Neural cell (in vitro differentiated cells): ENCODE data around the gene MYLIP. TPM values are rescaled to one million over a fixed set of nuclear protein-coding genes. Genes with fewer than 3 reads are reported as not detected.

Experiments used
- H2AFZ ChIP-seq: fragments of 200-600, 300-800 bp; sonication (generic), shearing (Covaris generic); 2 replicates; pipeline ENCODE4 v1.6.0; 2014; ENCODE audit warnings: low read depth, mild to moderate bottlenecking, antibody characterized with exemption, low read length, moderate library complexity
- H3F3A ChIP-seq: fragments of 200-600 bp; shearing (Covaris generic); 2 replicates; pipeline ENCODE4 v1.6.1; 2016; ENCODE audit warnings: mild to moderate bottlenecking, moderate library complexity, mixed read lengths, antibody characterized with exemption, low read length; ENCODE audit not compliant: insufficient read depth, poor library complexity, severe bottlenecking
- H3K27ac ChIP-seq: fragments of 200-600, 300-800 bp; sonication (generic), shearing (Covaris generic); 2 replicates; pipeline ENCODE4 v1.5.1; 2014; ENCODE audit warnings: mild to moderate bottlenecking, low read length, moderate library complexity
- H3K27me3 ChIP-seq: fragments of 300-800, 200-600 bp; sonication (generic), shearing (Covaris generic); 2 replicates; pipeline ENCODE4 v1.6.0; 2014; ENCODE audit warnings: mild to moderate bottlenecking, low read depth, low read length, moderate library complexity; ENCODE audit not compliant: insufficient read depth
- H3K36me3 ChIP-seq: fragments of 300-800, 200-600 bp; sonication (generic), shearing (Covaris generic); 2 replicates; pipeline ENCODE4 v1.5.1; 2014; ENCODE audit warnings: mild to moderate bottlenecking, antibody characterized with exemption, low read length, moderate library complexity; ENCODE audit not compliant: insufficient read depth
- H3K4me2 ChIP-seq: fragments of 300-800, 200-600 bp; sonication (generic), shearing (Covaris generic); 2 replicates; pipeline ENCODE4 v1.6.0; 2014; ENCODE audit warnings: mild to moderate bottlenecking, low read length
- H3K4me3 ChIP-seq: fragments of 300-800, 200-600 bp; sonication (generic), shearing (Covaris generic); 2 replicates; pipeline ENCODE4 v1.5.1; 2014; ENCODE audit warnings: mild to moderate bottlenecking, low read length, moderate library complexity
- H3K79me2 ChIP-seq: fragments of 200-600 bp; shearing (Covaris generic); replicated peaks from 2 replicates; pipeline ENCODE4 v1.6.0; 2014; ENCODE audit warnings: mild to moderate bottlenecking, low read length, moderate library complexity; ENCODE audit not compliant: insufficient read depth
- H3K9ac ChIP-seq: fragments of 300-800, 200-600 bp; sonication (generic), shearing (Covaris generic); 2 replicates; pipeline ENCODE4 v1.6.1; 2016; ENCODE audit warnings: mild to moderate bottlenecking, low read length, mixed read lengths
- H3K9me2 ChIP-seq: fragments of 200-600 bp; shearing (Covaris generic); 2 replicates; pipeline ENCODE4 v1.6.1; 2016; ENCODE audit warnings: mild to moderate bottlenecking, low read length, mixed read lengths; ENCODE audit not compliant: insufficient read depth
- H3K9me3 ChIP-seq: fragments of 200-600, 300-800 bp; sonication (generic), shearing (Covaris generic); 2 replicates; pipeline ENCODE4 v1.6.1; 2016; ENCODE audit warnings: mild to moderate bottlenecking, mixed run types, low read length, moderate library complexity, mixed read lengths
- H4K20me1 ChIP-seq: fragments of 200-600 bp; shearing (Covaris generic); 2 replicates; pipeline ENCODE4 v1.6.1; 2016; ENCODE audit warnings: mild to moderate bottlenecking, mixed run types; ENCODE audit not compliant: insufficient read depth
- EP300 ChIP-seq: fragments of 450-650 bp; conservative IDR thresholded peaks from 2 replicates; pipeline ENCODE4 v1.6.1; 2014; ENCODE audit warnings: antibody characterized with exemption, mild to moderate bottlenecking, moderate library complexity; ENCODE audit not compliant: poor library complexity, severe bottlenecking
- EZH2 ChIP-seq: fragments of 200-600, 300-800 bp; shearing (Covaris generic), sonication (generic); IDR thresholded peaks from 2 replicates; pipeline ENCODE4 v1.6.1; 2014; ENCODE audit warnings: antibody characterized with exemption, low read length, borderline replicate concordance, mild to moderate bottlenecking; ENCODE audit not compliant: insufficient read depth, poor library complexity, severe bottlenecking
- MXI1 ChIP-seq: fragments of 450-650 bp; conservative IDR thresholded peaks from 2 replicates; pipeline ENCODE4 v1.6.1; 2014; ENCODE audit warnings: antibody characterized with exemption, mild to moderate bottlenecking; ENCODE audit not compliant: poor library complexity, severe bottlenecking
- POLR2AphosphoS5 ChIP-seq: IDR thresholded peaks from 2 replicates; pipeline ENCODE4 v1.6.1; 2012
- RAD21 ChIP-seq: fragments of 450-650 bp; conservative IDR thresholded peaks from 2 replicates; pipeline ENCODE4 v1.6.1; 2014; ENCODE audit warnings: antibody characterized with exemption, mild to moderate bottlenecking, moderate library complexity
- REST ChIP-seq: IDR thresholded peaks from 2 replicates; pipeline ENCODE4 v1.6.1; 2012; ENCODE audit warnings: borderline replicate concordance
- SMC3 ChIP-seq: fragments of 450-650 bp; conservative IDR thresholded peaks from 2 replicates; pipeline ENCODE4 v1.6.1; 2014; ENCODE audit warnings: antibody characterized with exemption, mild to moderate bottlenecking, moderate library complexity; ENCODE audit not compliant: poor library complexity
- TAF1 ChIP-seq: IDR thresholded peaks from 2 replicates; pipeline ENCODE4 v1.6.1; 2012; ENCODE audit warnings: low read depth
- polyA minus RNA-seq: library from RNA; depleted of rRNA, polyadenylated mRNA; stranded (reverse); fragments of >200 nt; gene quantifications from 2 replicates; pipeline ENCODE4 v1.2.3, GENCODE V29; 2014
- polyA plus RNA-seq: library from polyadenylated mRNA; depleted of rRNA; stranded (reverse); fragments of >200 nt; gene quantifications from 2 replicates; pipeline ENCODE4 v1.2.3, GENCODE V29; 2014
- TF ChIP-seq, protein P1 (sequence below): fragments of 450-650 bp; IDR thresholded peaks from 2 replicates; pipeline ENCODE4 v1.5.1; 2014; ENCODE audit warnings: antibody characterized with exemption, mild to moderate bottlenecking, moderate library complexity; ENCODE audit not compliant: poor library complexity, severe bottlenecking

Gene MYLIP
- polyA plus RNA-seq: 8.1 and 10.9 TPM in 2 replicates
- polyA minus RNA-seq: 19.2 and 21.7 TPM in 2 replicates

DNA sequence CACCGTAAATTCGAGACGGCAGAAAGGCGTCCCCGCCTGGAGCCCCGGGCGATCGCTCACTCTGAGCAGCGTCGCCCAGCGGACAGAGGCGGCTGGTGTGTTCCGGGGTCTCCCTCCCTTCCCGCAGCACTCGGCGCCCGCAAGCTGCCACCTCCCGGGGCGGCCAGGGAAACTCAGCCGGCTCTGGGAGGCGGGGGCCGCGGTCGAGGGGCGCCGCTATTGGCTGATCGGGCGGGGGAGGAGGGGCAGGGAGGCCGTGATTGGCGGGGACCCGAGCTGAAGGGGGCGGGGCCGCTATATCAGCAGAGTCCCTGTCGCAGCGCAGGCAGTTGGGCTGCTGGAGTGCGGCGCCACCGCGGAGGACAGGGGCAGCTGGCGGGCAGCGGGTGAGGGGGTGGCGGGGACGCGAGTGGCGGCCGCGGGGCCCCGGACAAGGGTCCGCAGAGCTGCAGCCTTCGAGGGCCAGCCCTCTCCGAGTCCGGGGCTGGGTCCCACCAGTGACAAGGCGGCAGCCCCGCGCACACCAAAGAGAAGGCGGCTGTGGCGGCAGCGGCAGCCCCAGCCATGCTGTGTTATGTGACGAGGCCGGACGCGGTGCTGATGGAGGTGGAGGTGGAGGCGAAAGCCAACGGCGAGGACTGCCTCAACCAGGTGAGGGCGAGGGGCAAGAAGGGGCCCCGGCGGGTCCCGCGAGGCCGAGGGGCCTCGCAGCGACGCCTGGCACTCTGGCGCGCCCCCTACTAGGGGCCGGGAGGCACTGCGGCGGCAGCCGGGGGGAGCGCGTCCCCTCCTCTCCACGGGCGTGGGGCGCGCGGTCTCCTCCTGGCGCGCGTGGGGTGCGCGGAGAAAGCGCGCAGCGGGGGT, at the start of gene MYLIP:
TSS of gene MYLIP (plus strand) at position 328 of the 864 bp plus-strand sequence. CDS start at position 565, 237 bp downstream.
- H3K27me3 ChIP-seq: peaks cover 10% of the 10 kb centered on the region
- peak within 1 kb of the TSS; percentile 87 for H3K9ac ChIP-seq
- no peaks in the 10 kb centered on the region for H3K36me3 ChIP-seq
- H3K9me2 ChIP-seq: no peaks in the 10 kb centered on the region
- H3K4me3 ChIP-seq: peak within 1 kb of the TSS; percentile 94
- peak; percentile 74 for TF ChIP-seq MXI1
- peak; percentile 98 for TF ChIP-seq TAF1
- no peak for TF ChIP-seq EZH2
- TF ChIP-seq, protein P1, sequence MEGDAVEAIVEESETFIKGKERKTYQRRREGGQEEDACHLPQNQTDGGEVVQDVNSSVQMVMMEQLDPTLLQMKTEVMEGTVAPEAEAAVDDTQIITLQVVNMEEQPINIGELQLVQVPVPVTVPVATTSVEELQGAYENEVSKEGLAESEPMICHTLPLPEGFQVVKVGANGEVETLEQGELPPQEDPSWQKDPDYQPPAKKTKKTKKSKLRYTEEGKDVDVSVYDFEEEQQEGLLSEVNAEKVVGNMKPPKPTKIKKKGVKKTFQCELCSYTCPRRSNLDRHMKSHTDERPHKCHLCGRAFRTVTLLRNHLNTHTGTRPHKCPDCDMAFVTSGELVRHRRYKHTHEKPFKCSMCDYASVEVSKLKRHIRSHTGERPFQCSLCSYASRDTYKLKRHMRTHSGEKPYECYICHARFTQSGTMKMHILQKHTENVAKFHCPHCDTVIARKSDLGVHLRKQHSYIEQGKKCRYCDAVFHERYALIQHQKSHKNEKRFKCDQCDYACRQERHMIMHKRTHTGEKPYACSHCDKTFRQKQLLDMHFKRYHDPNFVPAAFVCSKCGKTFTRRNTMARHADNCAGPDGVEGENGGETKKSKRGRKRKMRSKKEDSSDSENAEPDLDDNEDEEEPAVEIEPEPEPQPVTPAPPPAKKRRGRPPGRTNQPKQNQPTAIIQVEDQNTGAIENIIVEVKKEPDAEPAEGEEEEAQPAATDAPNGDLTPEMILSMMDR: peak; percentile 89
- TF ChIP-seq SMC3: peak; percentile 90
- TF ChIP-seq REST: peak; percentile 93
- peak; percentile 14 for TF ChIP-seq EP300
- TF ChIP-seq RAD21: peak; percentile 85
- TF ChIP-seq POLR2AphosphoS5: peak; percentile 97
- no peaks in the 10 kb centered on the region for H3K9me3 ChIP-seq
- H3K79me2 ChIP-seq: no peaks in the 10 kb centered on the region
- H3K4me2 ChIP-seq: peak within 1 kb of the TSS; percentile 66
- peak within 1 kb of the TSS; percentile 69 for H2AFZ ChIP-seq
- H3K27ac ChIP-seq: peak within 1 kb of the TSS; percentile 63
- H3F3A ChIP-seq: no peaks in the 10 kb centered on the region
- H4K20me1 ChIP-seq: no peaks in the 10 kb centered on the region

- no peaks in the 10 kb centered on the region for H3F3A ChIP-seq
Observed at GRCh38 chr6:16079354-16079753, 49.5 kb upstream of the MYLIP start.

More at GRCh38 chr6:16079354-16079753, 49.5 kb upstream of the MYLIP start:
- TF ChIP-seq EZH2: no peak
- TF ChIP-seq SMC3: no peak
- Histone ChIP-seq H3K27ac (no peak overlapping the region), H3K9me3 (no peaks in the 10 kb centered on the region), H3K27me3 (no peaks in the 10 kb centered on the region), H2AFZ (no peak overlapping the region), H3K36me3 (no peaks in the 10 kb centered on the region), H4K20me1 (no peaks in the 10 kb centered on the region), H3K4me3 (no peak overlapping the region), H3K4me2 (no peak overlapping the region), H3K9ac (no peak overlapping the region), H3K79me2 (no peaks in the 10 kb centered on the region), H3K9me2 (no peaks in the 10 kb centered on the region)
